ENCODE measurements around the gene MRI1.

Gene MRI1

DNA sequence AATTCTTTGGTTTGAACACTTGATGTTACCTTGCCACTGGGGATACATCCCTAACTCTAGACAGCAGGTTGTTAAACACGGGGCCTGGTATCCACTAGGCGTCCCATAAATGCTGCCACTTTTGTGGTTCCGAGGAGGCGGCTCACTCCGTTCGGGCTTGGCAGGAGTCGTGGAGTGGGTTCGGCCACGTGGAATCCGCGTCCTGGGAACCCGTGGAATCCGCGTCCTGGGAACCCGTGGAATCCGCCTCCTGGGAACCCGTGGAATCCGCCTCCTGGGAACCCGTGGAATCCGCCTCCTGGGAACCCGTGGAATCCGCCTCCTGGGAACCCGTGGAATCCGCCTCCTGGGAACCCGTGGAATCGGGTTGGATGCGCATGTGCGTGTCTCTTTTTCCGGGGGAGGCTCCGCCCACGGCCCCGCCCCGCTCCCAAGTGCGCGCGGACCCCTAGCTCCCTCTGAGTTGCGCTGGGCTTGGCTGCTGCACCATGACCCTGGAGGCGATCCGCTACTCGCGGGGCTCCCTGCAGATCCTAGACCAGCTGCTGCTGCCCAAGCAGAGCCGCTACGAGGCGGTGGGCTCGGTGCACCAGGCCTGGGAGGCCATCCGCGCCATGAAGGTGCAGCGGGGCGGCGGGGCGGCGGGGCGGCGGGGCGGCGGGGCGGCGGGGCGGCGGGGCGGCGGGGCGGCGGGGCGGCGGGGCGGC, at the start of gene MRI1:
Gene MRI1 (plus strand): TSS at position 422 of the 707 bp plus-strand sequence. CDS start 67 bp downstream, at position 489.
- peak; percentile 78 for DNase-seq (ENCODE audit: low spot score)

GRCh38 chr19:13717194-13717643, 47.1 kb upstream of the MRI1 start:
- no peak for DNase-seq (ENCODE audit: low spot score)

DNA sequence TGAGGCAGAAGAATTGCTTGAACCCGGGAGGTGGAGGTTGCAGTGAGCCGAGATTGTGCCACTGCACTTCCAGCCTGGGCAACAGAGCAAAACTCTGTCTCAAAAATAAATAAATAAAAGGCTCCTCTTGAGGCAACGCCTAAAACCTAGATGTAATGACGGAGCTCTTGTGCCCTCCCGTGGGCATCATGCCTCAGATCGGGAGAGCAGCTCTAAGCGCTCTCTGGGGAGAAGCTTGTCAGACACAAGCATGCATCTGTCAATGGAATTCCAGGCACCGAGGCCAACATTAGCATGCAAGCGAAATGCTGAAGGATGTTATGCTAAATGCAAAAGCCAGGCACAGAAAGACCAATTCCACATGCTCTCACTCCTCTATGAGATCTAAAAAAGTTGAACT, 45.6 kb upstream of the MRI1 start:
- peak; percentile 76 for DNase-seq (ENCODE audit: low spot score)

- DNase-seq (ENCODE audit: low spot score) = no peak
Observed at GRCh38 chr19:13722146-13722545, 42.2 kb upstream of the MRI1 start.

DNA sequence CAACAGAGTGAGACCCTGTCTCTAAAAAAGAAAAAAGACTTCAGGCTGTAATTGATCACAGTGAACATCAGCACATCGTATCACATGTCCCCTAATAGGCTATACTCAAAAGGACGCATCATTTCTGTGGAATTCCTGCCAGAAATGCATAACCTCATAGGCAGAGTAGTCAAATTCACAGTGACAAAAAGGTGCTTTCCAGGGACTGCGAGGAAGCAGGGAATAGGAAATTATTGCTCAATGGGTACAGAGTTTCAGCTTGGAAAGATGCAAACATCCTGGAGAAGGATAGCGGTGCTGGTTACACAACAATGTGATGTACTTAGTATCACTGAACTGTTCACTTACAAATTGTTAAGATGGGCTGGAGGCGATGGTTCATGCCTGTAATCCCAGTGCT, 41.1 kb upstream of the MRI1 start:
- DNase-seq (ENCODE audit: low spot score) = no peak

- no peak for DNase-seq (ENCODE audit: low spot score)
Observed at GRCh38 chr19:13726323-13726722, 38.0 kb upstream of the MRI1 start.

DNA sequence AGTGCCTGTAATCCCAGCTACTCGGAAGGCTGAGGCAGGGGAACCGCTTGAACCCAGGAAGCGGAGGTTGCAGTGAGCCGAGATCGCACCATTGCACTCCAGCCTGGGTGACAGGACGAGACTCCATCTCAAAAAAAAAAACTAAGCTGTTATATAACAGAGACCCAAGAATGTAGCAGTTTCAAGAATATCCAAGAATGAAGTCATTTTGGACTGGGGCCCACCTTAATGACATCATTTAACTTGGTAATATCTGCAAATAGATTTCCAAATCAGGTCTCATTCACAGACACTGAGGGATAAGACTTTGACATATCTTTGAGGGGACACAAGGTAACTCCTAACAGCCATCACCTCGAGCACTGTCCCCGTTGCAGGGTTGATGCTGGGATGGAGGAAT, 36.5 kb upstream of the MRI1 start:
- peak; percentile 36 for DNase-seq (ENCODE audit: low spot score)

GRCh38 chr19:13729859-13730258, 34.5 kb upstream of the MRI1 start:
- DNase-seq (ENCODE audit: low spot score) = no peak

DNA sequence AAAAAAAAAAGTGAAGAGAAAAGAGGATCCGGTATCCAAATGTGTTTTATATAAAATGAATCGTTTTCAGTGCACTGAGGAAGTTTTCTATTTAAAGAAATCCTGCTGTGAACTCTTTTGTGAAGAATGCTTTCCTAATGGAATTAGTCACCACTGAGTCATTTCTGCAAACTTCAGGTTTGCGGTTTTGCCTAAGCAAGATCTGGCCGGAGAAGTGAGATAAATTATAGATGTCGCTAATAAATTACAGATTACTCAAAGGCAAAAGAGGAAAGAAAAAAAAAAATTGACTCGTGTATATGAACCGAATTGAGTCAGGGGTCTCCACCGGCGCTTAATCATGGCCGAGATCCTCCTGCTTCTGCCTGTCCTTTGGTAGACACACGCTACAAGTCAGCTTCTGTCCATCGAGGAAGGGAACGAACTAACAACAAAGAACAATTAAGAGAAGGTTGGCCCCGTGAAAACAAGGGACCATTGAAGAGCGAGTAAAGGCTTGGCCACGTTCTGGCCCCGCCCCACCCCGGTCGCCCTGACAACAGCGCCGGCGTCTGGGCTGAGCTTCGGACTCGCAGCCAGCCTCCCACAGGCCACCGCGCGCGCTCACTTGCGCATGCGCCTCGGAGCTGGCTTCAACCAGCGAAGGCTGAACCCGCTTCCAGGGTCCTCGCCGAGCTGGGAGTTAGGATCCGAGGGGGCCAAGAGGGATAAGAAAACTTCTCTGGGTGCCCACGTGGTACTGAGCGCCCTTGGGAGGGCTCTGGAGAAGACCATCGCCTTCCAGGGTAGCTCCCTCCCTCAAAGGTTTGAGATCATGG, 33.0 kb upstream of the MRI1 start:
- peak; percentile 96 for DNase-seq (ENCODE audit: low spot score)

- DNase-seq (ENCODE audit: low spot score) = no peak
Observed at GRCh38 chr19:13732337-13732736, 32.0 kb upstream of the MRI1 start.

- no peak for DNase-seq (ENCODE audit: low spot score)
Observed at GRCh38 chr19:13734751-13735150, 29.6 kb upstream of the MRI1 start.

DNA sequence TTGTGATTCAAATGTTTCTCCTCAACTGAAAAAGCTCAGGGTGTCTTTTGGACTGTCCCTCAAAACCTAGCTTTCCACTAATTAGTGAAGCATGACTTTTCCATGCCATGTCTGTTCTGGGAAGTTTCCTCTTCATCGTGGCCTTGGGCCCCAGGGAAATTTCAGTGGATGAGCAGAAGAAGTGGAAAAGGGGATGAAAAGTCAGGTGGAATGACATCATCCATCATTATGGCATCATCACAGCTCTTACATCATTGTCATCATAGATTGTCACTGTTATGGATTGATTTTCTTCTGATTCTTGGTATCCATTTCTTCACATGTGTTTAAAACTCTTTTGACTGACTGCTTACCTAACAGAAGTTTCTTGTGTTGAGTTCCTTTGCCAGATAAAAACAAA, 26.2 kb upstream of the MRI1 start:
- no peak for DNase-seq (ENCODE audit: low spot score)

DNA sequence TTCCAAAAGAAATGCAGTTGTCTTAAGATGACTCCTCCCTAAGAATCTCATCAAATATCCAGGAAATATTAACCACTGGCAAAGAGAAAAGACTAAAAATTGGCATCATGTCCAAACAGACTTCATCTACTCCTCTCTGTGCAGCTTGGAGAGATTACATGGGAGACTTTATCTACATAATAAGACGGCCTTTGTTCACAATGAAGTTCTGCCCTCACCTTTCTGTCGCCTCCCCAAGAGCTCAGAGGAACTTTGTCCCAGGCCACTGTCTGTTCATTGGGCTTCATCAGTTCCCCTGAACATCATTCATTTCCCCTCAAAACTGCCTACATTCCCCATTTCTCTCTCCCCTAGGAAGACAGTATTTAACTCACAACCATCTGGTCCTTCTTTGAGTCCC, 22.4 kb upstream of the MRI1 start:
- no peak for DNase-seq (ENCODE audit: low spot score)

DNA sequence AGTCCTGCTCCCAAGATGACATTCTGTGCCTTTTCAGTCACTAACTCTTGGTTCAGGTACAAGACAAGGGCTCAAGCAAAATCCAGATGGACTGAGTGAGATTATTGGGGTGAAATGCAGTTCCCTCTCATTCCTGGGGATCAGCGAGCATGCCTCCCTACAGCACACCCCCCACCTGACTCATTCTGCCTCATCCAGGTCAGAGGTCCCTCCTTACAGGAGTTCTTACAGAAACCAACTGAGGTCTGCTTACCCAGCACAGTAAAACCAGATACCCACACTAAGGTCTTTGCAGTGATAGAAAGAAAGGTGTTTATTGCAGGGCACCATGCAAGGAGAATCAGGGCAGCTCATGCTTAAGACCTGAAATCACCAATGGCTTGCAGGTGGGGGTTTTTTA, 21.6 kb upstream of the MRI1 start:
- DNase-seq (ENCODE audit: low spot score) = peak; percentile 57

GRCh38 chr19:13744174-13744573, 20.1 kb upstream of the MRI1 start:
- DNase-seq (ENCODE audit: low spot score) = no peak

DNA sequence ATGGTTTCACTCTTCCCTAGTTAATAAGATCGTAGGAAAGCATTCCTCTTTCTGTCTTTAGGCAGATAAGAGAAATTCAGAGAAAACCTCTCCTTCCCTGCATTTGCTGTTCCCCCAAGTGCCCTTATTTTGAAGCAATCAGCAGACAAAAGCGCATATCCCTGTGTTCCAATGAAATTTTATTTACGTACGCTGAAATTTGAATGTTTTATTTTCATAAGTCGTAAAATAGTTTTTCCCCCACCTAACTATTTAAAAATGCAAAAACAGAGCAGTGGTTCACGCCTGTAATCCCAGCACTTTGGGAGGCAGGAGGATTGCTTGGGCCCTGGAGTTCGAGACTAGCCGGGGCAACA, 17.2 kb upstream of the MRI1 start:
- no peak for DNase-seq (ENCODE audit: low spot score)

DNA sequence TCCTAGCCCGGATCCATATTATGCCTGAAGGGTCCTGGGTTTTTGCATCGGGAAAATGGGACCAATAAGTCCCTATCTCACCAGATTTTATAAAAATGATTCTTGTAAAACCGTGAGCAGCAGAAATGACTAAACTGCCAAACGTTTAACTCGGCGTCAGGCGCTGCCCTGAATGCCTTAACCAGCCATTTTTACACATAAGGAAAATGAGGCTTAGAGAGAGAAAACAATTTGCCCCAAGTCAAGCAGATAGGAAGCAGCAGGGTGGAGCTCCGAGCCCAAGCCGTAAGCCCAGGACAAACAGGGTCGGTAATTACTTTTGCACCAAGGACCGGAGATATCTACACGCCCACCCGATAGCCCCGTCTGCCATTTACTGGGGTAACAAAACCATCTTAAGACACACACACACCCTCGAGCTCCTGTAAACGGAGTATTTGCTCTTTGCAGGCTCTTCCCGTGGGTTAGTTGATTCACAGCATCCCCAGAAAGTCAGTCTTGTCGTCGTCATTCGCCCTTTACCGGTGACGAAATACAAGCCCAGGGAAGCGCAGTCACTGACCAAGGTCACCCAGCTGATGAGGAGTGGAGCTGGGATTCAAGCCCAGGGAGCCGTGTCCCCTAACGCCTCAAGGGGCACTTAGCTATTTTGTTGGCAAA, 16.0 kb upstream of the MRI1 start:
- DNase-seq (ENCODE audit: low spot score) = peak; percentile 72

- no peak for DNase-seq (ENCODE audit: low spot score)
Observed at GRCh38 chr19:13751436-13751835, 12.9 kb upstream of the MRI1 start.

GRCh38 chr19:13753622-13754021, 10.7 kb upstream of the MRI1 start:
- DNase-seq (ENCODE audit: low spot score) = peak; percentile 70

DNA sequence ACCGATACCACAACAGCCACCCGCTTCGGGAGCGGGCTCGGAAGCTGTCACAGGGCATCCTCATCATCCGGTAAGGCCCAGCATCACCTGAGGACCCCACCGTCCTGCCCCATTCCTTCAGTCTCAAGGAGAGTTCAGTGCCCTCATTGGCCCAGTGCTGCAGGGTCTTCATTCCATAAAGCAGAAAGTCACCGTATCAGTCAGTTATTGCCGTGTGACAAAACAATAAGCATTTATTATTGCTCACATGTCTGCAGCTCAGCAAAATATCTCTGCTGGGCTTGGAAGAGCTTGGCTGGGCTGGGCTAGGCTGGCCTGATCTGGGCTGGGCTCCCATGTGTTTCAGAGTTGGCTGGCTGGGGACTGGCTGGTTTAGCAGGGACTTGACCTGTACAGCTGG, 8.1 kb upstream of the MRI1 start:
- DNase-seq (ENCODE audit: low spot score) = no peak

DNA sequence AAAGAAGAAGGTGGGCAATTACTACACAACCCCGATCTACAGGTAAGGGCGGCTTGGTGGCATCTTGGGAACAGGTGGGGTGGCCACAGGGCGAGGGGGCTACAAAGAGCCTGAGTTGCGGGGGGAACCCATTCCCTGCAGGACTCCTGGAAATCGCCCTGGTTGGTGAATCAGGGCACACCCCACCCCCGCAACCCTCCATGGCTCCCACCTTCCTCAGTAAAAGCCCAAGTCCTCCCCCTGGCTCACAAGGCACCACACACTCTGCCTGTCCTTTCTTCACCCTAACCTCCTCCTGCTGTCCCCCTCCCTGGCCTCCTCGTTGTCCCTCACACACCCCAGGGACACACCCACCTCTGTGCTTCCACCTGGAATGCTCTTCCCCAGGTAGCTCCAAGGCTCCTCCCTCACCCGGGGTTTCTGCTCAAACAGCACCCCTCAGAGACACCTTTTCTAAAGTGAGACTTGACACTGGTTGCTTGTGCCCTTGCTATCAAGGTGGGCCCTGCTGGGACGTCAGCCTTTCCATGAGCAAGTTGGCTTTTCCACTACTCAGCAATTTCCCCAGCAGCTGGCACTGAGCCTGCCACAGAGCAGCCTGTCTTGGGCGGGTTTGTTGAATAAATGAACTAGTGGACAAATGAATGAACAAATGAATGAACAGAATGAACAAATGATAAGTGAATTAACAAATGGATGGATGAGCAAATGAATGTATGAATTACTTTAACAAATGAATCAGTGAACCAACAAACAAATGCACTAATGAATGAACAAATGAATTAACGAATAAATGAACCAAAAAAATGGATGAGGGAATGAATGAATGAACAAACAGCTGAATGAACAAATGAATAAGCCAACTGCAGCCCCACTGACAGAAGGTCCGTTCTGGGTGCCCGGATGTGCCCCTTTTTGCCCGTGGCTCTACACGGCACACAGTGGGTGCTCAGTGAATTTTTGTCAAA, 6.2 kb upstream of the MRI1 start:
- no peak for DNase-seq (ENCODE audit: low spot score)

- DNase-seq (ENCODE audit: low spot score) = no peak
Observed at GRCh38 chr19:13758795-13759194, 5.5 kb upstream of the MRI1 start.
